HL-60/S4 (cell line): ENCODE data around the gene ARHGAP15.
"Not testable (repeated sequence)": the region's sequence is repeated elsewhere in the genome, so short reads cannot be mapped to it uniquely, and the experiment has no call there.

Source experiments
- in situ Hi-C: fragments of 300-500 bp; cut with MboI; formaldehyde crosslinking; loops from 2 replicates; pipeline ENCODE4 v1.14.3; 2022; ENCODE audit warnings: low sequenced_read_pairs

ARHGAP15 gene

DNA sequence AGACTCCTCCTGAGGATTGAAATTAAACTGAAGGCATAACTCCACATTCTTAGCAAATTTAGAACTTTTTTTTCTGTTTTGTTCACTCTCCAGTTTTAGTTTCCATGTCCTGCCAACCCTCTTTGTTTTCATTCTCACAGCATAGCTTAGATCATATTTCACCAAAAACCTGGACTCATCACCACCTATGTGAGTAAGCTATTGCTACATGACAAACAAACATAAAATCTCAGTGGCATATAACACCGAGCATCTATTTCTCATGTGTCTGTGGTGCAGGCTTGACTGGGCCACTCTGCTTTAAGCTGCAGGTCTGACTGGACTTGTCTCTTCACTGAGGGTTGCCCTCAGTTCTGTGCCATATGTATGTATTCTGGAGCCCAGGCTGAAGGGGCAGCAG, 385.2 kb downstream of the ARHGAP15 start:
- in situ Hi-C loops, result no loop called here

DNA sequence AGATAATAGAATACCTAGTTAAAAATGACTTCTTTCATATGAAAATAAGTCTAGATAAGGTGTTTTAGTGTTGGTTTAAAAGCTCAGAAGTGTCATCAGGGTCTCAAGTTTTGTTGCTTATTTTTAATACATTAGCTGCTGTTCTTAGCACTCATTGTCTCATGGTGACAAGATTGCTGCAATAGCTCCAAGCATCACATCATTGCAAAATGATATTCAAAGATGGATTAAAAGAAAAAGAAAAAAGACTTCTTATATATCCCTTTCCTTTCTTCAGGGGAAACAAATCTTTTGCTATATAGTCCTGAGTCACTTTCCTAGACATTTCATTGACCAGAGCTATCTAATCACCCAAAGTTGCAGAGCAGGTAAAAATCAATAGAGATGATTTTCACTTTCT, 386.1 kb downstream of the ARHGAP15 start:
- in situ Hi-C loops, result no loop called here

DNA sequence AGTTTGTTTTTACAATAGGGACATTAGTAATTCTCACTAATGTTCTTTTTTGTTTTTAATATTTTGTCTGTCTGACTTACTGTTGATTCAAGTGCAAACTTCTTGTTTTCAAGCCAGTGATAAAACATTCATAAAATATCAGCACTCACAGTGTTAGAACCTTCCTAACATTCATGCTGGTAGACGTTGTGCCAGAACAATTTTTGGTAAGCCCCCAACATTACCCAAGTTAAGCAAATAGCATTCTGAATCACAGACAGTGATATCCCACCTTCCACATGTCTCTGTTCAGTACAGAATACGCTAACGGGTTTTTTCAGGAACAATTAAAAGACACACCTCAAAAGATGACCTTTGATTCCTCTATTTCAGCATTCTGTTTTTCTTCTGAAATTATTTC, 390.3 kb downstream of the ARHGAP15 start:
- in situ Hi-C loops, result no loop called here

DNA sequence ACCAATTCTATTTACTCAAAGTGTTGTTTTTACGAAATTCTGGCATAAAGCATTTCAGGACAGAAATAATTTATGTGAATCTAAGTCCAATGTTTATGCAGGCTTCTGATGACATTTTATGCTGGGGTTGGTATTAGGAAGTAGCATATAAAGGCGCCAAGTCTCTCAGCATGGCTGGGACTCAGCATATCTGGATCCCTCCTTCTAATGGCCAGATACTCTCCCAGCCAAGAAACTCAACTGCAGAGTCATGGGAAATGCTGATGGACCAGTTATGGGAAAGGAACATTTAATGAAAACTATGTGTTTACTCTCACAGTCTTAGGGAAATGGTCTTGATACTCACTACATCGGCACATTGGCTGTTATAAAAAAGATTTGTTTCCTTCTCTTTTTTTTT, 392.2 kb downstream of the ARHGAP15 start:
- in situ Hi-C loops, result no loop called here

DNA sequence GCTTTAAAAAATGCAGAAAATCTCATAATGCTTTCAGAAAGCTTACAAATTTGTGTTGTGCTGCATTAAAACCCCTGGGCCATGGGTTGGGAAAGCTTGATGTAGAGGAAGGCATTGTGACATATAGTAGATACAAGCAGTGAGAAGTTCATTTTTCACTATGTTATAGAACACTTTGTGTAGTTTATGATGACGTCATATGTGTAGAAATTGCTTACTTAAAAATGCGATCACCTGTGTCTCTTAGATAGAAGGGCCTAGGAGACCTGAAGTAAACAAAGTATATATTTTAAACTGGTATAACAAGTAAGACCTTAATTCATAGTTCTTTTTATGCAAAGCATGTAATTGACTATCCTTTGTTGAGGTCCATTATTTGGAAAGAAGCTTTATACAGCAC, 393.5 kb downstream of the ARHGAP15 start:
- in situ Hi-C loops, result no loop called here

DNA sequence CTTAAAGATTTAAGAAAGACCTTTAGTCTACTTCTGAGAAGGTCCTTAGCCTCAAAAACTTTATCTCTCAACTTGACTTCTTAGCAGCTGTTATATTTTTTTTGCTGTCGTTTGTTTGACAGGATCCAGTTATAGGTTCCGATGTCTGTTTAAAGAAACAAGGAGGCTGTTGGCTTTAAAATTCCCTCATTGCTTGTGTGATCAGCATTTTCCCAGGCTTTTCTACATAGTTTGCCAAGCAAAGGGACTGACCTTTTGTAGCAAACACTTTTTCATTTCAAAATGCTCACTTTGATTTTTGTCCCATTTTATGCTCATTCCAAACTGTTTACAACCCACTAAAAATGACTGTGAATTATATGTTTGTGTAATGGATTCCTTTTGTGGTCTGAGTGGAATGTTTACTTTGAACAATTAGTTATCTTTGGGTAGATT, 394.9 kb downstream of the ARHGAP15 start:
- in situ Hi-C loops, result no loop called here

DNA sequence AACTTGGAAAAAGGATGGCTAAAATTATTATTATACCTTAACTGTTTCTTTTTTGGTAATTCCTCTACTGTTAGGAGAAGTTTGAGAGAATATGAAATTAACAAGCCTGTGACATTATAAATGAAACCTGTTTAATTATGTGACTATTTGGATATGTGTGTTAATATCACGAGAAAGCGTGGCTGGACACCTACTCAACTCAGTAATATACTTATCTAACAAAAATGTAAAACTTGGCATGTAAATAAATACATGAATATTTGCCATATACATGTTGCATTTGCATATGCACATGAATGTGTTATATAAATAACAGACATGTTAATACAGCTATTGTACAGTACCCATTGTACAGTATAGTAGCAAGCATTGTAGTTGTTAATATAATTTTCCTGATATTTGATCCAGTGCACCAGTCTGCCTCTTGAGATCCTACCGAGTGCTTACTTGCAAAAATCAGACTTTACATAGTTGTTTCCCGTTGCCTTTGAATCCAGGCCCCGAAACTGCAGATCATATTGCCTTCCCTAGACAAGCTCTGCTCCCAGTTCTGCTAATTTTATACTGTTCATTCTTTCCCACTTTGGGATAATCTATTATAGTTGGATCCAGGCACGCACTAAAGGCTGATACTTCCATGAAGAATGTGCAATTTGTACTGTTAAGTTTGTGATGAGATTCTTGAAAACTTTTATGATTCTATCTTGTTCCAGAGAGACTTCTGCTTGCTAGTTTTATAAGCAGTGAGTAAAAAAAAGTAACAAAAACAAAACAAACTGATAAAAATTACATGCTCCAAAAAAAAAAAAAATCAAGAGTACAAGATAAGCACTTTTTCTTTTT, 395.6 kb downstream of the ARHGAP15 start:
- in situ Hi-C loops, result no loop called here

DNA sequence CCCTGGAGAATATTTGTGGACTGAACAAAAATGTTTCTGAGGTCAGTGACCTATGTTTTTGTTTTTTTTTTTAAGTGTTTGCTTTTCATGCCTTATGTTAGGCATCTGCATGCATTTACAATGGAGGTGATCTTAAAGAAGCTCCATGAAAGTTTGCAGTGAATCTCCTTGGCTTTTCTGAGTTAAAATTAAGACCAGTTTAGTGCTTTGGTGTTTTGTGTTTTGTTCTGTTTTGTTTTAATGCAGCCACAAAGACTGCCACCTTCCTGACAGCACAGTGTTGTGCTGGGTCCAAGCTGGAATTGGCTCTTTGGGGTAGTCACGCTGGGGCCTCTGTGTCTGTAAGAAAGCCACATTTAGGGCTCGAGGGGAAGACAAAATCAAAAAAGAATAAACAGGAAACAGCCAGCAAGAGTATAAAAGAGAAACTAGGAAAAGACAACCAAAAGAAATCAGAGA, 396.2 kb downstream of the ARHGAP15 start:
- in situ Hi-C loops, result no loop called here

DNA sequence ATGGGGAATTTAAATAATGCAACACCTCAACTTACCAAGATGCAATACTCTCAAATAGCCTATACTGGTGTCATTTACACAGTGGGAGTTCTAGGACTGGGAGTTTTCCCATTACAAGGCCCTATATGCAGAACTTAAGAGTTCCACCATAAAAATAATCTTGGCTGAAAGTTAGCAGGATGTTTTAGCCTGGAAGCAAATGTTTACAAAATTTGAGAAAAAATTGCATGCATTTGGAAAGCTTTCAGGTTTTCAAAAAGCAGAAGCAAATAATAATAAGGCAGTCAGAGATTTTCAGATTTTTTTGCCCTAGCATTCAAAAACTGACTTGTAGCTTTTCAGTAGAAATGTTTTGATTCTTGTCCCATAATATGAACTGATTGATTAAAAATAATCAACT, 397.3 kb downstream of the ARHGAP15 start:
- in situ Hi-C loops, result no loop called here

DNA sequence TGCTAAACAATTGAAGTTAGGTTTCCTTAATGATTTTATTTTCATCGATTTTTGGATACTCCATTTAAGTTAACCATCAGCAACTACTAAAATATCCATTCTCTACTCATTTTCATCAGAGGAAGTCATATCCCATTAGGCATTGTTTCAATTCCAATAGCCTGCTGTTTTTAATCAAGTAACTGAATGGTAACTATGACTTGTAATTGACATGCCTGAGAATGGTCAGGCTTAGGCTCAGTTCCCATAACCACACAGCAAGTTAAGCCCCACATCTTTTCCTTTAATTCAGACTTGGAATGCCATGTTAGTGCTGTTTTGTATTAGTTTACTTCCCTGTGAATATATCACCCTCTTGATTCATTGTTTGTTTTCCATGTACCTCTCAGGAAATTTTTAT, 398.8 kb downstream of the ARHGAP15 start:
- in situ Hi-C loops, result no loop called here

DNA sequence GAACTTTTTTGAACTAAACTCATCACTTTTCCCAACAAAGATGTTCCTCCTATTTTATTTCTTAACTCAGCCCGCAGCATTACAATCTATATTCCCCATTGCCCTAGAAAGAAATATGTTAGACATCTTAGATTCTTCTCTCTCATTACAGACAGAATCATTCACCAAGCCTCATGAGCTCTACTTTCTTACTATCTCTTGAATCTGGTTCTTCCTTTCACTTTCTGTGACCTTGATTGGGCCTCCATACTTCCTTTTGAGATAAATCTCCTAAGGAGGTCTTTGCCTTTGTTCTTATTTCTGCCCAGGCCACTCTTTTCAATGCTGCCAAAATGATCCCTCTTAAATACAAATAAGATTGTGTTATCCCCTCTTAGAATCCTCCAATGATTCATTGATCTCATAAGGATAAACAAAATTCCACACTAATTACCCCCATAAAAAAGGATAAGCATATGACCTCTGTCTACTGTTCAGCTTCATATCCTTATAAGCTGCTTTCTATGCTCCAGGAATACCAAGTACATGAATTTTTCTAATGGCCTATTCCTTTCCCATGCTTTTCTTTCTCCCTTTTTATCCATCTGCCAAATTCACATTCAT, 400.0 kb downstream of the ARHGAP15 start:
- in situ Hi-C loops, result no loop called here

DNA sequence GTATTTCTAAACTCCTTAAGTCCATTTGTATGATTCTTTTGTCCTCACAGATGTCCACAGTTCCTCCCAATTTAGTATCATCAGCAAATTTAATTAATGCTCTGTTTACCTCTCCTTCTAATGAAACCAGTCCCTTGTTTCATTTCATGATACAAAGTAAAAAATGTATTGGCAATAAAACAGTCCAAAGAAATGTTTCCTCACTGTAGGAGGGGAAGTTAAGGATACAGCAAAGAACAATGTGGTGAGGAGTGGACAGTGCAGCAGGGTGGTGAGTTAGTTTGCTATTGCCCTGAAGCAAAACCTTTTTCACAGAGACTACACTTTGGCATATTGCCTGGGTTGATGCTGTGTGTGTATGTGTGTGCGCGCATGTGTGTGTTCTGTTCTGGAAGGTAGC, 401.5 kb downstream of the ARHGAP15 start:
- in situ Hi-C loops, result no loop called here

DNA sequence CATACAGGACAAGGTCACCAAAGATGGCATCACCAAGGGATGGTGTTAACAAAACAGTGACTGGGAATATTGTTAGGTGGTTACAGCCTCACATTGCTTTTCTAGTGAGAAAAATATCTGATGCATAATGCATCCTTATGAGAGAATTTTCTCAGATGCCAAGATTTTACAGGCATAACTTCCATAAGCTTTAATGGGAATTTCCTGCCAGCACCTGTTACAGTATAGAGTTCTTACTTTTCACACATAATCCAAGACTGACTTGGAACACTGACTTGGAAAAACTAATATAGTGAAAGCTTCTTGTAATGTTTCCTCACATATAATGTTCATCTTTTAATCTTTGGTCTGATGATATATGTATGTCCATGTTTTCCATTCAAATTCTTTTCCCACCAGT, 402.8 kb downstream of the ARHGAP15 start:
- in situ Hi-C loops, result no loop called here

DNA sequence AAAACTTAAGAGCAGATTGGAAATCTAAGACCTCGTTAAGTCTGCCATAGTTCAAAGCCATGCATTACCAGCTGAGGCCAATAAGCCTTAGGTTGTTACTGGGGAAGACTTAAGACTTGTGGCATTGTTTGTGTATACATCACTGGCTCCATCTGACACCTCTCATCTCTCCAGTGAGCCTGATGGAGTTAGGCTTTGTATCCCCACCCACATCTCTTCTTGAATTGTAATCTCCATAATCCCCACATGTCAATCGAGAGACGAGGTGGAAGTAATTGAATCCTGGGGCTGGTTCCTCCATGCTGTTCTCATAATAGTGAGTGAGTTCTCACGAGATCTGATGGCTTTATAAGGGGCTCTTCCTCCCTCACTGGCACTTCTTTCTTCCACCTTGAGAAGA, 404.6 kb downstream of the ARHGAP15 start:
- in situ Hi-C loops, result no loop called here

DNA sequence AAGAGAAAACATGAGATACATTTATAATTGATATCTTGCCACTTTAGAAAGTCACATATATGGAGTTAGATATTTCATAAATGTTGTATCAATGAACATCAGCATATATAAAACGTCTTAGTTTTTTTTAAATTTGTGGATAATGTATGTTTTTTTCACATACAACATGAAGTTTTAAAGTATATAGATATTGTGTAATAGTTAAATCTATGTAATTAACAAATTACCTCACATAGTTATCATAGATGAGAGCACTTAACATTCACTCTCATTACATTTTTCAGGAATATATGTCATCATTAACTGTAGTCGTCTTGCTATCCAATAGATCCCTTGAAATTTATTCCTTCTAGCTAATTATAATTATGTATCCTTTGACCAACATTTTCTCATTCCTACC, 406.6 kb downstream of the ARHGAP15 start:
- in situ Hi-C loops, result no loop called here

DNA sequence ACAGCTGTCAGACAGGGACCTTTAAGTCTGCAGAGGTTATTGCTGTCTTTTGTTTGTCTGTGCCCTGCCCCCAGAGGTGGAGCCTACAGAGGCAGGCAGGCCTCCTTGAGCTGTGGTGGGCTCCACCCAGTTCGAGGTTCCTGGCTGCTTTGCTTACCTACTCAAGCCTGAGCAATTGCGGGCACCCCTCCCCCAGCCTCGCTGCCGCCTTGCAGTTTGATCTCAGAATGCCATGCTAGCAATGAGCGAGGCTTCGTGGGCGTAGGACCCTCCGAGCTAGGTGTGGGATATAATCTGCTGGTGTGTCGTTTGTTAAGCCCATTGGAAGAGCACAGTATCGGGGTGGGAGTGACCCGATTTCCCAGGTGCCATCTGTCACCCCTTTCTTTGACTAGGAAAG, 412.7 kb downstream of the ARHGAP15 start:
- in situ Hi-C loops, result not testable (repeated sequence)

DNA sequence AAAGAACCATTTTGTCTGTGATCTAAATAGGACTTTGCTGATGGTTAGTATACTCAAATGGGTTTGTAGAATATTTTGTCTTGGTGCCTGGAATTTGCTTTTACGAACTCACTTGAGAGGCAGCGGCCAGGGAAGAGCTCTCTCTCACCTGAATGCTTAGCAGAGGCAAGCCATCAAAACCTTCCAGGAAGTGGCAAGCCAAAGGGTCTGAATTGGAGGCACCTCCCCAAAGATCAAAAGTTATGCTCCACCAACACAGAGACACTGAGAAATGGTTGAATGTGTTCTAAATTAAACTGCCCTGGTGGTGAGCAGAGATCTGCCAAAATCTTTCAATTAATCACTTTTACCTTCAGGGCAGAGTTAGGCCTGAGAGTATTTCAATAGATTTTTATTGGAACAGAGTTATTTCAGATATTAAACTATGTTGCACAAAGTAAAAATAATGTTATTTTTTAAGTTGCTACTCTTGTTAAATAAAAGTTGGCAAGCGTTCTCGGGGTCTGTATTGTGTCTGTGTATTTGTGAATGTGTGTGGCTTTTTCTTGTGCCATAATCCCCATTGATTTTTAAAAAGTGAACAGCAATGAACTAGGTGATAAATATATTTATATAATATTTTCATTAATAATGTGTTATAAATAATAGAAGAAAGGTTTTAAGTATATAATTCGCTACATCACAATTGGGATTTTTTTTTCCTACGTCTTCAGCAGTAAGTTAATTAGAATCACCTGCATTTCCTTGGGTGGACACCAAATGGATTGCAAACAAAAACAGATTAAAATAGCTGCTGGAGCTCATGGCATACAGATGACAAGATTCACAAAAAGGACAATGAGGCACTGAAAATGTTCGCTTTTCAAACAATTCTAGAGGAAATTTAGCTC, 416.1 kb downstream of the ARHGAP15 start:
- in situ Hi-C loops, result no loop called here

DNA sequence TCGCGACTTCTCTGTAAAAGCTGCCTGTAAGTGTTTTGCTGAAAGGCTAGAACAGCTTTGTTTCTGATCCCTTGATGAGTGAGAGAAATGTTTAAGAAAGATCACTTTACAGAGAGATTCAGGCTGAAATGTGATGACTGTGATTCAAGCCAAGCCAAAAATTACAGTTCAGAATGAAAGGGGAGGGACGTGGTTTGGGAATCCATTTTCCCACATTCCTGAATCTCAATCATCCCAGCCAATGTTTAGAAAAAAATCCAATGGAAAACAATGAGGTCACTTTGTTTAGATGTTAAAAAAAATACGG, 416.7 kb downstream of the ARHGAP15 start:
- in situ Hi-C loops, result no loop called here

DNA sequence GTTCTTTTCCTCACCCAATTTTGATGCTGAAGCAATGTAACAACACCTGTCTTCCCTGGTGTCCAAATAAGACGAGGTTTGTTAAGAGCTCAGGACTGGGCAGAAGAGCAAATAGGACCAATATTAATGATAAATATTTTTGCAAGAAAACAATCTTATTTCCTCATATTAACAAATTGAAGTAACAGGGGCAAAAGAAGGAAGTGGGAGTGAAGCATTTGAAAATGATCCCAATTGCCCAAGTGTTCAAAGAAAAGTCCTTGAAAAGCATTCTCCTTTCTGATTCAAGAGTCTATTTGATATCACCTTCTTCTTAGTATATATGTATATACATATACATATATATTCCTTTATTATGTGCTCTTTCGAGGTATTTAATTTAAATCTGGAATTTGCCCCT, 418.8 kb downstream of the ARHGAP15 start:
- in situ Hi-C loops, result no loop called here

DNA sequence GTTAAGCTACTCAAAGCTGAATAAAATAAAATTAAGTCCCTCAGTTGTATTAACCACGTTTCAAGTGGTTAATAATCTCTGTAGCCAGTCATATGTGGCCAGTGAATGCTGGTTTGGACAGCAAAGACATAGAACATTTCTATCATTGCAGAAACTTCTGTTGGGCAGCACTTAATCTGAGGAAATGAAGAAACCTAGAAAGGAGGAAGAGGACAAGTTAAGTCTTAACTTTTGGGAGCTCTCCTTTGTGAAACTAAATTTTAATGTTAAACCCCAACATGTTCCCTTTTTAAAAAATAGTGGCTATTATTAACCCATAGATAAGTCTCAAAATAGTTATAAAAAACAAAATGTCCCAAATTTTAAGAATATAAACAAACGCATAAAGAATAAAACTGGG, 421.3 kb downstream of the ARHGAP15 start:
- in situ Hi-C loops, result no loop called here

DNA sequence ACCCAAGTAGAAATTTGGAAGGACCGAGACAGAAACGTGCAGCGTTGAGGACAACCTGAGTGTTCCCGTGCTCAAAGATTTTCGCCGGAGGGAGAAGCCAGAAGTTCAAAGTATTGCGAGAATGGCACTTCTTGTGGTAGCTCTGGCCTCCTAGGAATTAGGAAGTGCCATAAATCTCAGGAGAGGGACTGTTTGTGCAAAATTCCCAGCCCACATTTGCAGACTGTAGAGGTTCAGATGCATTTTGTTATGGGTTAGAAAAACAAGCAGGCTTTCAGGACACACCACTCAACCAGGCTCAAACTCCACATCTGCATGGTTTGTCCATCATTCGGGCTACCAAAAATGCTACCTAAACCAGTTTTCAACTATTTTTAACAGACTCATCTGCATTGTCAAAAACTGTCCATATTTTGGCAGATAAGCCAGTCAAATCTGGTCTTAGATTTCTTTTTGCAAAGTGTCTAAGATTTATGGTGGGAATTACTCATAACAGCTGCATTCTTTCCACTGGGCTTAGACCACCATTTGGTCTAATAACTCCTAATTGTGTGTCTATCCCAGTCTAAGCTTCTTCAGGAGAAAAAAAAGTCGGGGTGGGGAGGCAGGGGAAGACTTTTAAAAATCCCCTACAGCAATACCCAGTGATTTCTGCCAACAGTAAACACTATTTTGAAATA, 422.9 kb downstream of the ARHGAP15 start:
- in situ Hi-C loops, result no loop called here
